Stimulated activated CD4-positive, alpha-beta T cell treated with anti-CD3 and anti-CD28 coated beads, Interleukin-1b, Interleukin-23, amount 100 ng/mL, for 4 hours (primary cell): ENCODE measurements around the gene SMAD6.
"Not testable (repeated sequence)": the region's sequence is repeated elsewhere in the genome, so short reads cannot be mapped to it uniquely, and the experiment has no call there.

Experiments
- DNase-seq, 2 donors: peaks; one replicate each; pipeline ENCODE4 v3.0.0-alpha.2; 2020; ENCODE audit warnings: low read depth in 2 of 2

The SMAD6 gene

DNA sequence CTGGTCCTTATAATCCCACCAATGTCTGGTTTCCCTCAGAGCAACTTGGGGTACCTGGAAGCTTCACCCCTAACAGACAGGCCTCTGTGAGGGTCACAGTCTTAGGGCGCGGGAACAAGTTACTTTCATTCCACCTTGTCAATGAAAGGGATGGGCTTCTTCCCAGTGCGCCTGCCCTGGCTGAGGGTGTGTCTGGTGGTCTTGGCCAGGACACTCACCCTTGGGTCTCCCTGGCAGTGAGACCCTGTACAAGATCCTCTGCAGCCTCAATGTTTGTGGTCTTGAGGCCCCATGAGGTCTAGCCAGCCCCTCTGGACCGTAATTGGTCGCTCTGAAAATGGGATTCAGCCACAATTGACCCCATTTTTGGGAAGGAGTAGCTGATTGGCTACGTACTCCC, 40.2 kb downstream of the SMAD6 start:
- no peak for DNase-seq

DNA sequence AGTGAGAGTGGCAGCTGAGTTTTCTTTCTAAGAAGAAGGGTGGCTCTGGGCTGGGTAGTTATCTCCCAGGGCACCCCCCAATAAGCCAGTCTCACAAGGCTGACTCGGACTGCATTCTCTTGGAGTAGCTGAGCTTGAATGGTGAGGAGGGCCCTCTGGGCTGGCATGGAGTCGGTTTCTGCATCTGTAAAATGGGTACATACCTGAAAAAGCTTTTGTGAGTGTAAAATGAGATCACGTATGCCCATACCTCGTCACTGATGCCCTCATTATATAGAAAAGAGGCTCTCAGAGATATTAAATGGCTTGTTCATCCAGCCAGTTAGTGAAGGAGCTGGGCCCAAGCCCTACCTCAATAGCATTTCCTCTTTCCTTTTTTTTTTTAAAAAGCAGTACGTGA, 41.2 kb downstream of the SMAD6 start:
- DNase-seq: no peak

DNA sequence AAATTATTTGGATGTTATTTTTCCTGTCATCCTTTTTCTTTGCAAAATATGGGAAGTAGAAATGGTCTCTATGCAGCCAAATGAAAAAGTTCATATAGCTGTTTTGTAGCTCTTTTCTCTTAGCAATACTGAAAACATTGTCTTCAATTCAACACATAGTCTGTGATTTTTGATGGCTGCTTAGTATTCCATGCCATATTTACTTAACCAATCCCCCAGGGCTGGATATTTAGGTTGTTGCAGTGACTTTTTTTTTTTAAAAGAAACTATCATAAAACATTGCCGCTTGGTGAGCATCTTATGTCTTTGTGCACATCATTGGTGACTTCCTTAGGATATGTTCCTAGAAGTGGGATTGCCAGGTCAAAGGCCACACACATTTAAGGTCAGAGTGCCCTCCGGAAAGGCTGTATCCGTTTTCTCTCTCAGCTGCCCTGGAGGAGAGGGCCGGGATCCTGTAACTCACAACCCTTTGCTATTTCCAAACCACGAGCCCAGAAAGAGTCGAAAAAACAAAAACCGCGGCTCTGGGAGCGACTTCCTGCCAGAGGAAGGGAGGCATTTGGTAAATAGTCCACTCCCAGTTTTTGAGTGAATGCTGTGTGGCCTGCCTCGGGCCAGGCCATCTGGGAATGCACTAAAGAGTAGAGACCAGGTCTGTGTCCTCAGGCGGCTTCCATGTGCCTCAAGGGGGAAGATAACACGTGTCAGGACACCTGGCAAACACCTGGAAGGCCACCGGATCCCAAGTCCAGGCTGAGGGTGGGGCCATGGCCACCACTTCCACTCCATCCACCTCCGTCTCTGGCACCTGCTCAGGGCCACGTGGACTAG, 41.9 kb downstream of the SMAD6 start:
- DNase-seq: no peak

DNA sequence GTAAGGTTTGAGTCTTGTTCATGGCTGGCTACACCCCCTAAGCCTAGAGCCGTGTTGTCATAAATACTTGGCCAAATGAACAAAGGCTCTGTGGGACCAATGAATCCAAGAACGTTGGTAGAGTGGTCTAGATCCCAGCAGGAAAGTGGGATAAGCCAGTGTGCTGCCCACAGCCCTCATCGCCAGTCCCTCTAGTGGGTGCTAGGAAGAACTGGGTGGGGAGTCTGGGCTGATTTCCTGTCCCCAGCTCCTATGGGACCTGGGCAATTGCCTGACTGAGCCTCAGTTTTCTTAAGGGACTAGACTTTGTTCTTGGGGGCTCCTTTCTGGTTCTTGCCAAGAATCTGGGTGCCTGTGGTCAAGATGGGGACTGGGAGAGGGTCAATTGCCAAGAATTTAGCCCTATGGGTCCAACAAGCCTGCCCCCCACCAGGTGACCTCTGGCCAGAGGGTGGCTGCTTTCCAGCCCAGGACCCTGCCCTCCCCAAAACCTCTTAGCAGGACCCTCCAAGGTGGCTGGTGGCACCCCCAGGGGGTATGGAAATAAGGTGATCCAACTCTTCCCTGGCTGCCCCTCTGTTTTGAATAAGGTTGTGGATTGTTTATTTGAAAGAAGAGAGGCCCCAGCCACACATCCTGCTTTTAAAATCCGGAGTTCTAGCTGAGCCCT, 42.7 kb downstream of the SMAD6 start:
- no peak for DNase-seq

DNA sequence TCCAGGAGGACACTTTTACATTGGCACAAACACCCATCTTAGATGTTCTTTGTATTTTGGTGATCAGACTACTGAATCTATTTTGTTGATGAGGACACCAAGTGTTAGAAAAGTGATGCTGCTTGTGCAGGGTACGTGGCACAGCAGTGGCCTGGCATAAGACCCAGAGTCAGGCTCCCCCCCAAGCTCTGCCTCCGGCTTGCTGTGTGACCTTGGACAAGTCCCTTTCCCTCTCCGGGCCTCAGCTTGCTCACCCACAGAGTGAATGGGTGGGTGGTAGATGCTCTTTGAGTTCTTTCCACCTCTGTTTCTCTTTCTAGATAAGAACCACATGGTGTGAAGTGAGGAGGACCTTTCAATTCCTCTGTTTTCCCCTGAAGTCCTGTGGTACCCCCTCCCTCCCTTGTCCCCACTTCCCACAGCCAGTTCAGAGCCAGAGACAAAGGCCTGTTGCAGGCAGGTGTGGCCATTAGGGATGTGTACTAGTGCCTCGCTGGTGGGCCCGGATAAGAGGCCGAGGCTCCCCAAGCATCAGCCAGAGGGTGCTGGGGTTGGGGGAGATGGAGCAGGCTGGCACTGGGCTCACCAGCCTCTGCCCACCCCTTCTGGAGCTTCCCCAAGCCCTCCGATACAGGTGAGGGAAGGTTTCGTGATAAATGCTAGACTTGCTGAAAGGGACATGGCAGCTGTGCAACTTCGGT, 43.6 kb downstream of the SMAD6 start:
- DNase-seq: no peak

DNA sequence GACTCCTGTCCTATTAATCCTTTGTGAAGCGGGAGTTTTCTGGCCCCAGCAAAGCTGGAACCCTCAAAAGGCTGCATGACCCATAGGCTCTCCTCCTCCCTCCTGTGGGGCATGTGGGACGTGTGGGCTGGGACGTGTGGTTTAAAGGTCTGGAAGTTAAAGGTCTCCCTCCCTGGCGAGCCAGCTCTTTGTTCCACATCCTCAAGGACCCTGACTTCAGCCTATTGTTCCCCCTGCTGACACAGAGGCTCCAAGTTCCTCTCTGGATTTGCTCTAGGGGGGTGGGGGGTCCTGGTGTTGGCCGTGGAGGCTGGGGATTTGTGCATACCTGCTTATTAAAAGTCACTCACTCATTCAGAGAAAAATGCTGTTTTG, 44.2 kb downstream of the SMAD6 start:
- DNase-seq: no peak

DNA sequence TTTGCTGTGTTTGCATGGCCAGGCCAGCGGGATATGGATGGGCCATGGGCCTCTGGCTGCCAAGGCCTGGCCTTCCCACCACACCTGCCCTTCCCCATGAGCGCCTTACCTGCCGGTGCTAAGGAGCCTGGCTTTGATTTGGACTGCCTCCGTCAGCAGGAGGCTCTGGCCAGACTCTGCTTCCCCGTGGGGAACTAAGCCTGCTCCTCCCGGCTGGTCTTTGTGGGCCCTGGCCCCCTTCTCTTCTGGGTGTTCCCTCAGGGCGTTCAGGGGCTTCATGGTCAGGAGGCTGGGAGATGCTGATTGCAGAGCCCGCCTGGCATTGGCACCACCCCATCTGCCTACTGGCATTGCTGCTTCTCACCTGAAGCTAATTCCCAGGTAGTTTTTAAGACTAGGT, 45.2 kb downstream of the SMAD6 start:
- DNase-seq: no peak

DNA sequence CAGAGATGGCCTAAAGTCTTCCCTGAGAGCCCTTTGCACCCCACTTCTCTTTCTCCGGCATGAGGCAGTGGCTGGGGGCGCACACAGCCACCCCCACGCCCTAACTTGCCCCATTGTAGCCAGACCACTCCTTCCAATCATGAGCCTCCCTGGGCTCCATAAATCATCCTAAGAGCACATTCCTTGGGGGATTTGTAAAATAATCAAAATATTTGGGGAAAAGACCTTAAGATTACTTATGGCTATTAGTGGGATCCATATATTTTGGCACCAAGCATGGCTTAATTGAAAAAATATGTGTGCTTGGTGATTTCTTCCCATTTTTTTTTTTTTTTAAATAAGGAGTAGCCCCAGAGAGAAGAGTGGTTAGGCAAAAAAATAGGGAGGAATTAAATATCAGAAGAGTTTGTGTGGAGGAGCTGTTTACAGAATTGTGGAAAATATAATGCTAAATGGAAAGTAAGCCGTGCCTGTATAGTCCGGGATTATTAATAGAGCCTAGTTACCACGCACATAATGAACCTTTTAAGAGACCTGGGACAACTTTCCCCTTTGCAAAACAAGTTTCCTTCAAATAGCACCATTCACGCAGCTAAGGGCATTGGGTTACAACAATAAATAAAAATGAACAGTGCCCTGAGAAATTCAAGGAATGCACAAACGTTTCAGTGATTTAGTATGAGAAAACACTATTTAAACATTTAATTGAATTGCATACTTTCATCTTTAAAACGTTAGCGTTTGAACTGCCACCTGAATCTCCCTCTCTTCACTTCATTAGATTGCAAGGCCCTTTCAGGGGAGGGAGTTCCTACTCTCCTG, 46.1 kb downstream of the SMAD6 start:
- DNase-seq: no peak

DNA sequence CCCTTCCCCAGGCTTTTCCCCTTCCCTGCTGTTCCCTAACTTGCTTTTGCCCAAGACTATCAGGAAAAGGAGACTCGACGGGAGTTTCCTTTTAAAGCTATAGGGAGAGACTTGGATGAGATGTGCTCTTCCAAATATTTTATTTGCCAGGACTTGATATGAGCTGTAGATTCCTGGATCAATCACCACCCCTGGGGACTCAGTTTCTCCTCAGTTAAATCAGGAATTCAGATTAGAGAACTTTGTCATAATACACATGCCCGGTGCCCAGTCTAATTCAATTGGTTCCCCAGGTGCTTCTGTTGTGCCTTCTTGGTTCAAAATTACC, 46.6 kb downstream of the SMAD6 start:
- DNase-seq: no peak

DNA sequence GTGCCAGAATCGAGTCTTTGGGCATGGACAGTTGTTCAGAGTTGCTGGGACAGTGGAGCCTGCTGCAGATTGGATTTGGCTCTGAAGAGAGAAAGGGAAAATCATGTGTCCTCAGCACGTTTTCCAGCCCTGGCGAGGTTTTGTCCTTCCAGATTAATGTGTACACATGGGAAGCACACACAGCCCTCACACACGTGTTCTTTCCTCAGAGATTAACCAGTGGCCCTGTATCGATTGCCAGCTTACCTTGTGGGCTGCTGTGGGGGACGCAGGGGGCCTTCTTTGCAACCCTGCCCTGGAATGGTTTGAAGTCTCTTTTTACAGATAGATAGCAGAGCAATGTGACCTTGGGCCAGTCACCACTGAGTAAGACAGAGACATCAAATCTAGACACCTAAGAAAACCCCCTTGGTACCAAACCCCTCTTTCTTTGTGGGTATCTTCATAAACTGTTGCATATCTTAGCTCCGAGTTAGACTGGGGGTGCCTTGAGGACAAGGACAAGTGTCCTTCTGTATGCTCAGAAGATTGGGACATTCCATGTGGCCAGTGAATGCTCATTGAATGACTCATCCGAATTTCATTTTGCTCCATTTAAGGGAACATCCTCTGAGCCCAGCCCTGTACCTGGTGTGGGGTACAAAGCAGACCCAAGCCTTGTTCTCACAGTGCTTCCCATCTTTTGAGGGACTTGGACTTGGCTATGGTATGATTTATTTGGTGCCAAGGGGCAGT, 48.0 kb downstream of the SMAD6 start:
- DNase-seq: no peak

DNA sequence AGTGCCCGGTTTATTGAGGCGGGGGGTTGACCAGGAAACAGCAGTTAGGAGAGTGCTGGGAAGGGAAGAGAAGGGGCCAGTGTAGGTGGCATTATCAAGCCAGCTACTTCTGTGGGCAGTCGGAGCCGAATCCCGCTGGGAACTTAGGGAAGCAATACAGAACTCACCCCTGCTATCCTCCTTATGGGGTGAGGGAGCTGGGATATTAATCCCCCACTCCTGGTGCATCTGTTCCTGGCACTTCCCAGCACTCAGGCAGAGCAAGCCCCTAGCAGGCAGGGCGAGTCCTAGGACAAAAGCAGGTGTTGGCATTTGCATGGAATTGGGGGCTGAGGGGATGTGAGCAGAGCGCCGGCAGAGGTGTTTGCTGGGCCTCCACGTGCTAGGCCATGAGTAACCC, 48.6 kb downstream of the SMAD6 start:
- DNase-seq: no peak

DNA sequence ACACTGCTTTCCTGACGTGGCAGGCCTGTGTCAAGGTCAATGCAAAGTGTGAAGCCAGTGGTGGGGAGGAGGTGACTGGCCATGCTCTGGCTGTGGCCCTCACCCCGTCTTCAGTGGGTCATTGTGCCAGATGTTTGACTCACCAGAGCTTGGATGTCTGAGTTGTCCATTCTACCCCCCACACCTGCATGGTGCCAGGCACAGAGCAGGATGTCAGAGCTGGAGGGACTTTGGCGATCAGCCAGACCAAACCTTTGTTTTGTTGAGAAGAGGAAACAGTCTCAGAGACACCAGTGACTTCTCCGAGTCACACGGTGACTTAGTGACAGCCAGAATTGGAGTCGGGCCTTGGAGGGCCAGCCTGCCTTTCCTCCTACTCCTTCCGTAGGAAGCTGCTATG, 49.5 kb downstream of the SMAD6 start:
- DNase-seq: no peak

DNA sequence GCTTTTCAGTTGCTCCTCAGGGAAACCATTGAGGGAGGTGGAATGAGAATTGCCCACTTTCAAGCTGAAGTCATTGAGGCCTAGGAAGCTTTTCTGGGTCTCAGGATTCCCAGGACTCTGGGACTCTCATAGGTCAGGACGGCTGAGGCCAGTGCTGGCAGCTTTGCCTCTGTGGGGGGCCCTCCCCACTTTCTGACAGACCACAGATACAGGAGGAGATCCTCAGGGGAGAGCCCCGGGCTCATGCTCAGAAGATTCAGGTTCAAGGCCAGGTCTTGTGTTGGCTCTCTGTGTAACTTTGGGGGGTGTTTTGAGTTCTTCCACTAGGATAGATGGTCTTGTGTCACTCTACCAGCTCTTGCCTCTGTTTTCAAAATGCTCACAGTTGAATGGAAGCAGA, 50.0 kb downstream of the SMAD6 start:
- DNase-seq: no peak

DNA sequence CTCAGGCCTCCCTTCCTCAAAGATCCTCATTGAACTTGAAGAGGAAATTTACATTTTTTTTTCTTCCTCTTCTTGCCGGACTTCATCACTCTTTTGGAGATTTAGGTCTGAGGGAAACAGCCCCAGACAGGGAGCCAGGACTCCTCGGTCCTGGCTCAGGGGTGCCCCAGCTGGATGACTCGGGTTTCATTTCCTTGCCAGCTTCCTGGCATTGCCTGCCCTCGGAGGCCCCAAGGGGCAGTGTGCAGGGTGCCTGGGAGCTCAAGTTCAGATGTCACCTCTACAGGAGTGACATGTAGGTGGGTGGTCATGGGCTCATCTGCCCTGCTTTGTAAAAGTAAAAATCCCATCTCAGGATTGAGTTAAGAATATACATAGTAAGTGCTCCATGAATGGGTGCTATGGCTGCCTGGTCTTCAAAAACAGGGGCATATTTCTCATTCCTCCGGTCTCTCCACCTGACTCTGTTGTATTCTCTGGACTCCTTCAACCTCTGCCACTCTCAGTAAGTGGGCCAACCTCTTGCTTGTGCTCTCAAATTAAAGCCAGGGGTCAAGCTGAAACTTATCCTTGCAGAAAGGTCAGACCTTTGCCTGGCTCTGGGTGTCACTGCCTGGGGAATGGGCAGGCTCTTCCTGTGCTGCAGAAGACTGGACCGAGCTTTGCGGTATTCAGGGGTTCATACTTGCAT, 51.8 kb downstream of the SMAD6 start:
- no peak for DNase-seq

DNA sequence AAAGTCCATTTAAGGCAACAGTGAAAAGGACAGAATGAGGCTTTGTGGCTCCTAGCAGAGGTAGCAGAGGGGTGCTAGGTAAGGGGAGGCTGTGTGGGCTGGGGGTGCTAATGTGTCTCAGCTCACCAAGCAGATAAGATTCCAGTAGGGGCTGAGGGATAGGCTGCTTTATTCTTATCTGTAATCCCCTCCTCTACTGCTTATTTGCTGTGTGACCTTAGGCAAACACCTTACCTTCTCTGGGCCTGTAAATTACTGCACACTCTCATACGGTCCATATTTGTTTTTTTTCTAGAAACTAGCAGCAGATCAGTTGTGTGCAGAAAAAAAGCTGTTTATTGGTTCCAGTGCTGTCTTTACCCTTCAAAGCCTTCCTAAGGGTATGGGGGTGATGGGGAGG, 52.8 kb downstream of the SMAD6 start:
- no peak for DNase-seq

DNA sequence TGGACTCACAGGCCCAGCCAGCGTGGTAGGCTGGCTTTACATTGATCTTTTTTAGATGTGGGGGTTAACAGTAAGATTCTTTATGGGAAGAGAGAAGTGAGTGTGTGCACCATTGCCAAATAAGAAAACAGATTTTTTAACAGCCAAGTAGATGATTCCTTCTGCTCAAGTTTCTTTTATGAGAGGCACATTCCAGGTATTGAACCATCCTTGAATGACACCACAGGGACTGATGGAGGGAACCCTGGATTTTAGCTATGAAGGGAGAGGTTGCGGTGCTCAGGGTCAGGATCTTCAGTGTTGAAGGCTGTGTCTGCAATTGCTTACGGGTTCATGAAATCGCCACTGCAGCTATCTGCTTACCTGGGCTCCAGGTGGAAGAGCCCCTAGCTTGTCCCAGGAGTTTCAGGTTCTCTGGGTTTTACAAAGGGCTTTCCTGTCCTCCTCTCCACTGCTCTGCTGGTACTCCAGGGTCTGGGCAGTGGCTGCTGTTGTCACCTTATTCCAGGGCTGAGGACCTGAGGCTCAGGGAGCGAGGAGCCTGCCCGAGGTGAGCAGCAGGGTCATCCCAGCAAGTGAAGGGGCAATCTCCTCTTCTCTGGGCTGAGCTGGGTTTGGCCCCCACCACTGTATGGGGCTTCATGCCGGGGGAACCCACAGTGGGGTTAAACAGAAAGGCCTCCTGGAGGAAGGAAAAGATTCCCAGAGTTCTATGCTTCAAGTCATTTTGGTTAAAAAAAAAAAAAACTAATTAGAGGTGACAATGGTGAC, 53.4 kb downstream of the SMAD6 start:
- no peak for DNase-seq

DNA sequence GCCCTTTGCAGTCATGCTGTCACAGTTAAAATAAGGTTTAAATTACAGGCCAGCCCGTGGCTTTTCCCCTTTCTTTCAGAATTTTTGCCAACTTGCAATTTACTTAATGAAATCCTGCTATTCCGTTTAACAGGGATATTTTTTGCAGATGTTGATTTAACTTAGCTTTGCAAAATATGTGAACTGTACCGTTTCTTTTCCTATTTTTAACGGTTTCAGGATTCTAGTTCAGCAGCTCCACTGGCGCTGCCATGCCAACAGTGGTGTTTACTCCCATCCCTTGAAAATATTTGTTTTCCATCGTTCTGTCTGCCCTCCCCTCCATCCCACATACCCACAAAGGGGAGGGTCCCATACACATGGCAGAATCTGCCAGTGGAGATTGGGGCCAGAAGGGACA, 54.3 kb downstream of the SMAD6 start:
- no peak for DNase-seq

DNA sequence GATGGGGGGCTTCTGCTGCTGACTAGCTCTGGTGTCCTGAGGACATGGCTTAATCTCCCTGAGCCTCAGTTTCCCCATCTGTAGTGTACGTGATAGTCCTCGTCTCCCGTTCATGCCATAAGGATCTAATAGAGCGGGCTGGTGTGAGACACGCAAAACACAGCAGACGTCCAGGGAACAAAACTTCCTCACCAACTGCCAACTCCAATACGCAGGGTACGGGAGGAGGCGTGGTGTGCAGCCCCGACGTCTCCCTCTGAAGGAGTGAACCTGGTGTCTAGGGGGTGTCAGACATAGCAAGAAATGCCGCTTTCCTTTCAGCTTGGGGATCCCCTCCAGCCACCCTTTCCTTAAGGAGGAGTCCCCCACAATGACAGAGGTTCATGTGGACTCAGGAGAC, 55.0 kb downstream of the SMAD6 start:
- DNase-seq: no peak

DNA sequence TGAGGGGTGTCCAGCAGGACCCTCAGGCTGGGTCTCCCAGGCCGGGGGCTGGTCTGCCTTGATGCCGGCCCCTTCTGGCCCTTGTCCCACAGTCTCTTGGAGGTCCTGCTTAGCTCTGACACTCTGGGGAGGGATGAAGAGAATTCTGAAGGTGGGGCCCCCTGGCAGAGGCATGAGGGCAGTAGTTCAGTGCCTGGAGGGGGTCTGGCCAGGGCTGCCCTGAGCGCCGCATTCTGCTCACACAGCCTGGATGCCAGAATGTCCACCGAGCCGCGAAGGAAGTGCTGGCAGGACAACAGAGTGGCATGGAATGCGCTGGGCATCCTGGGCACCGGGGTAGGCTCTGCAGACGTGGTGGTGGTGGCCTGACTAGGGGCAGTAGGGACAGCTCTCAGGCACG, 55.5 kb downstream of the SMAD6 start:
- no peak for DNase-seq

DNA sequence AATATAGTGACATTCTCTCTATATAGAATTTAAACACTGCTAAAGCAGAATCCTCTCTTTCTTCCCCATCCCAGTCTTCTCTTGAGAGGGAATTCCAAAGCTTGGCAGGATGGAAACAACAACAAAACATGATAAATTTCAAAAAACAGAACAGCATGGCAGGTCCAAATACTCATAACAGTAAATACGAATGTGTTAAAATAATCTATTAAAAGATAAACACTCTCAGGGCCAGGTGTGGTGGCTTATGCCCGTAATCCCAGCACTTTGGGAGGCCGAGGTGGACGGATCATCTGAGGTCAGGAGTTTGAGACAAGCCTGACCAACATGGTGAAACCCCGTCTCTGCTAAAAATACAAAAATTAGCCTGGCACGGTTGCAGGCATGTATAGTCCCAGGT, 56.2 kb downstream of the SMAD6 start:
- not testable (repeated sequence) for DNase-seq
